Liver (tissue), 9 donors: ENCODE data around the gene PRAMEF1. TPM values are rescaled to one million over a fixed set of nuclear protein-coding genes. Genes with fewer than 3 reads are reported as not detected.

Experiments used
- DNase-seq: peaks from one replicate; pipeline ENCODE4 v3.0.0-alpha.2; 2017; ENCODE audit warnings: low spot score
- H3K27ac ChIP-seq, 2 donors: one replicate each; pipeline ENCODE4 v1.7.0; 2013; ENCODE audit warnings: inconsistent platforms in 2 of 2, low read length in 2 of 2, control low read depth in 1 of 2, low read depth in 1 of 2, mild to moderate bottlenecking in 1 of 2
- H3K27me3 ChIP-seq, 4 donors: one replicate each; pipeline versions ENCODE4 v1.6.1 to v1.7.0; 2013; ENCODE audit warnings: low read length in 3 of 4, inconsistent platforms in 1 of 4, mild to moderate bottlenecking in 1 of 4, moderate library complexity in 1 of 4; ENCODE audit not compliant: control insufficient read depth in 4 of 4, insufficient read depth in 4 of 4
- H3K36me3 ChIP-seq, 4 donors: one replicate each; pipeline versions ENCODE4 v1.6.1 to v1.7.0; 2013; ENCODE audit warnings: low read length in 3 of 4, mild to moderate bottlenecking in 3 of 4, low read depth in 1 of 4, moderate library complexity in 1 of 4; ENCODE audit not compliant: control insufficient read depth in 4 of 4, insufficient read depth in 3 of 4
- H3K4me1 ChIP-seq, 4 donors: one replicate each; pipeline versions ENCODE4 v1.6.1 to v1.7.0; 2013; ENCODE audit warnings: low read length in 3 of 4, mild to moderate bottlenecking in 3 of 4, moderate library complexity in 1 of 4; ENCODE audit not compliant: control insufficient read depth in 4 of 4, insufficient read depth in 4 of 4
- H3K4me3 ChIP-seq, 3 donors: one replicate each; pipeline versions ENCODE4 v1.6.1 to v1.7.0; 2013; ENCODE audit warnings: low read length in 3 of 3, control low read depth in 1 of 3, low read depth in 1 of 3, mild to moderate bottlenecking in 1 of 3
- H3K9ac ChIP-seq, 2 donors: one replicate each; pipeline ENCODE4 v1.7.0; 2013; ENCODE audit warnings: low read length in 2 of 2, mild to moderate bottlenecking in 2 of 2, moderate library complexity in 2 of 2, control low read depth in 1 of 2, low read depth in 1 of 2
- H3K9me3 ChIP-seq, 4 donors: one replicate each; pipeline versions ENCODE4 v1.6.1 to v1.7.0; 2013; ENCODE audit warnings: low read length in 3 of 4; ENCODE audit not compliant: control insufficient read depth in 4 of 4
- EGR1 ChIP-seq, 2 donors: IDR thresholded peaks; 2 replicates each; pipeline ENCODE4 v1.6.1; 2016 to 2018; ENCODE audit warnings: antibody characterized with exemption in 2 of 2, low read depth in 2 of 2
- FOXA1 ChIP-seq: IDR thresholded peaks from 2 replicates; pipeline ENCODE4 v1.6.1; 2016; ENCODE audit warnings: antibody characterized with exemption
- FOXA2 ChIP-seq: IDR thresholded peaks from 2 replicates; pipeline ENCODE4 v1.6.1; 2016; ENCODE audit warnings: antibody characterized with exemption
- GABPA ChIP-seq, 2 donors: IDR thresholded peaks in 1 of 2; conservative IDR thresholded peaks in 1 of 2; 2 replicates each; pipeline ENCODE4 v1.6.1; 2016; ENCODE audit warnings: antibody characterized with exemption in 2 of 2, mild to moderate bottlenecking in 1 of 2, moderate library complexity in 1 of 2
- HNF4A ChIP-seq, 2 donors: conservative IDR thresholded peaks; 2 replicates each; pipeline ENCODE4 v1.6.1; 2016; ENCODE audit warnings: antibody characterized with exemption in 2 of 2, mild to moderate bottlenecking in 2 of 2
- HNF4G ChIP-seq: IDR thresholded peaks from 2 replicates; pipeline ENCODE4 v1.6.1; 2016; ENCODE audit warnings: antibody characterized with exemption
- JUND ChIP-seq, 2 donors: IDR thresholded peaks; 2 replicates each; pipeline ENCODE4 v1.6.1; 2016; ENCODE audit warnings: antibody characterized with exemption in 2 of 2
- RXRA ChIP-seq, 2 donors: IDR thresholded peaks; 2 replicates each; pipeline ENCODE4 v1.6.1; 2017 to 2018; ENCODE audit warnings: antibody characterized with exemption in 2 of 2, mild to moderate bottlenecking in 1 of 2
- TAF1 ChIP-seq: conservative IDR thresholded peaks from 2 replicates; pipeline ENCODE4 v1.6.1; 2016; ENCODE audit warnings: antibody characterized with exemption, mild to moderate bottlenecking
- YY1 ChIP-seq: IDR thresholded peaks from 2 replicates; pipeline ENCODE4 v1.6.1; 2016; ENCODE audit warnings: antibody characterized with exemption, mild to moderate bottlenecking
- WGBS: extraction: QIAGEN DNeasy Blood & Tissue Kit; methylation state at CpG from one replicate; pipeline ENCODE4 v1.1.7; 2013; 5-methylcytosine and 5-hydroxymethylcytosine counted together
- polyA plus RNA-seq, 2 donors: library from polyadenylated mRNA; stranded (reverse) in 1 of 2; unstranded in 1 of 2; fragments of 200-250 nt in 1 of 2; fragments of >200 nt in 1 of 2; fragmentation: Nextera tagmentation in 1 of 2; extraction: Ambion mirVana in 1 of 2; gene quantifications; one replicate each; pipeline versions ENCODE4 v1.2.1 to v1.2.3, GENCODE V29; 2013 to 2015
- total RNA-seq, 2 donors: library from RNA; depleted of rRNA; stranded (reverse); fragments of >200 nt; gene quantifications; one replicate each; pipeline ENCODE4 v1.2.3, GENCODE V29; 2014
- TF ChIP-seq, protein P1 (sequence below): IDR thresholded peaks from 2 replicates; pipeline ENCODE4 v1.6.1; 2016; ENCODE audit warnings: antibody characterized with exemption, mild to moderate bottlenecking
- TF ChIP-seq, protein P2 (sequence below): IDR thresholded peaks from 2 replicates; pipeline ENCODE4 v1.6.1; 2016; ENCODE audit warnings: antibody characterized with exemption
- TF ChIP-seq, protein P3 (sequence below): IDR thresholded peaks from 2 replicates; pipeline ENCODE4 v1.6.1; 2016; ENCODE audit warnings: antibody characterized with exemption
- donor health status: healthy.
- donor health status: healthy.
- donor health status: healthy.
- donor health status: healthy.
- donor health status: healthy.

The PRAMEF1 gene
- total and polyA plus RNA-seq, 4 donors: not detected

DNA sequence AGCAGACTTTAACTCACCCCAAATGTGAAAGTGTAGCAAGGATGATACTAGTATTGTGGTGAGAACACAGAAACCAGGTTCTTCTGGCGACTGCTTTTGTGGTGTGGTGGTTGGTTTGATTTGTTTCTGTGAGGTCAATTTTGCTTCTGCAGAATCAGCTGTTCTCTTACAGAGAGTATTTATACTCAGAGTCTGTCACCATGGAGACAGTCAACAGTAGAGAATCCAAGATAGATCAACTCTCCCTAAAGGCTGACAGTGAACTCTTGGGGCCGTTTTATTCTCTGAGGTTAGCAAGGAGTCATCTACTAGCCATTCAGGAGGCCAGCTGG lies 45.2 kb upstream of the PRAMEF1 start, which contains the start of gene CFAP107 (continued):
- TF ChIP-seq GABPA (IDR thresholded peaks at IDR 0.05 in 1 of 2, conservative IDR thresholded peaks at IDR 0.05 in 1 of 2) (no peak), TAF1 (no peak), FOXA2 (no peak), HNF4A (conservative IDR thresholded peaks at IDR 0.05) (no peak)
- TF ChIP-seq, protein P1, sequence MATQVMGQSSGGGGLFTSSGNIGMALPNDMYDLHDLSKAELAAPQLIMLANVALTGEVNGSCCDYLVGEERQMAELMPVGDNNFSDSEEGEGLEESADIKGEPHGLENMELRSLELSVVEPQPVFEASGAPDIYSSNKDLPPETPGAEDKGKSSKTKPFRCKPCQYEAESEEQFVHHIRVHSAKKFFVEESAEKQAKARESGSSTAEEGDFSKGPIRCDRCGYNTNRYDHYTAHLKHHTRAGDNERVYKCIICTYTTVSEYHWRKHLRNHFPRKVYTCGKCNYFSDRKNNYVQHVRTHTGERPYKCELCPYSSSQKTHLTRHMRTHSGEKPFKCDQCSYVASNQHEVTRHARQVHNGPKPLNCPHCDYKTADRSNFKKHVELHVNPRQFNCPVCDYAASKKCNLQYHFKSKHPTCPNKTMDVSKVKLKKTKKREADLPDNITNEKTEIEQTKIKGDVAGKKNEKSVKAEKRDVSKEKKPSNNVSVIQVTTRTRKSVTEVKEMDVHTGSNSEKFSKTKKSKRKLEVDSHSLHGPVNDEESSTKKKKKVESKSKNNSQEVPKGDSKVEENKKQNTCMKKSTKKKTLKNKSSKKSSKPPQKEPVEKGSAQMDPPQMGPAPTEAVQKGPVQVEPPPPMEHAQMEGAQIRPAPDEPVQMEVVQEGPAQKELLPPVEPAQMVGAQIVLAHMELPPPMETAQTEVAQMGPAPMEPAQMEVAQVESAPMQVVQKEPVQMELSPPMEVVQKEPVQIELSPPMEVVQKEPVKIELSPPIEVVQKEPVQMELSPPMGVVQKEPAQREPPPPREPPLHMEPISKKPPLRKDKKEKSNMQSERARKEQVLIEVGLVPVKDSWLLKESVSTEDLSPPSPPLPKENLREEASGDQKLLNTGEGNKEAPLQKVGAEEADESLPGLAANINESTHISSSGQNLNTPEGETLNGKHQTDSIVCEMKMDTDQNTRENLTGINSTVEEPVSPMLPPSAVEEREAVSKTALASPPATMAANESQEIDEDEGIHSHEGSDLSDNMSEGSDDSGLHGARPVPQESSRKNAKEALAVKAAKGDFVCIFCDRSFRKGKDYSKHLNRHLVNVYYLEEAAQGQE: no peak

DNA sequence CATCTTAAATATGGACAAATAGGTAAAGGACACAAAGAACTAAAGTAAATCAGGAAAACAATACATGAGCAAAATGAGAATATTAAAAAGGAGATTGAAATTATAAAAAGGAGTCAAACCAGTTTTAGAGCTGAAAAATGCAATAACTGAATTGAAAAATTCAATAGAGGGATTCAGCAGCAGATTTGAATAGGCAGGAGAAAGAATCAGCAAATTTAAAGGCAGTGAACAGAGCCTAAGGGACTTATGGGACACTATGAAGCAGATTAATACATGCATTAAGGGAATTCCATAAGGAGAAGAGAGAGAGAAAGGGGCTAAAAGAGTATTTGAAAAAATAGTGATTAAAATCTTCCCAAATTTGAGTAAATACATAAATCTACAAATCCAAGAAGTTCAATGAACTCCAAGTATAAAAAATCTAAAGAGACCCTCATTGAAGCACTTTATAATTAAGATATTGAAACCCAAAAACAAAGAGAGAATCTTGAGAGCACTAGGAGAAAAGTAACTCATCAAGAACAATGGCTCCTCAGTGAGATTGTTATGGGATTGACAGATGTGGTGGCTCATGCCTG lies 42.3 kb upstream of the PRAMEF1 start:
- no peaks in the 10 kb centered on the region for H3K27me3 ChIP-seq

DNA sequence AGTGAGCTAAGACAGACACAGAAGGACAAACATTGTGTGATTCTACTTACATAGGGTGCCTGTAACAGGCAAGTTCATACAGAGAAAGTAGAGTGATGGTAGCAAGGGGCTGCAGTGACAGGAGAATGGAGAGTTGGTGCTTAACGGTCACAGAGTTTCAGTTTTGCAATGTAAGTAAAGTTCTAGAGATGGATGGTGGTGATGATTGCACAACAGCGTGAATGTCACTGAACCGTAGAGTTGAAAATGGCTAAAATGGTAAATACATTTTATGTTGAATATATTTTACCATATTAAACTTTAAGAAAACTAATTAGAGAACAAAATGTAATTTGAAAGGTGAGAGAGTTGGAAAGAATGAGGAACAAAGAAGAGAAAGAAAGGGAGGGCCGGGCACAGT lies 36.5 kb upstream of the PRAMEF1 start:
- Histone ChIP-seq H3K27ac (no peak overlapping the region), H3K9me3 (peaks cover 0 to 5% (median 0%) of the 10 kb centered on the region in 4 donors), H3K9ac (no peak overlapping the region), H3K27me3 (peaks cover 0 to 6% (median 2%) of the 10 kb centered on the region in 4 donors), H3K4me1 (no peaks in the 10 kb centered on the region), H3K36me3 (no peaks in the 10 kb centered on the region), H3K4me3 (no peak overlapping the region)
- TF ChIP-seq EGR1 (IDR thresholded peaks at IDR 0.05; ENCODE audit: low read depth in 2 of 2): no peak
- TF ChIP-seq, protein P2, sequence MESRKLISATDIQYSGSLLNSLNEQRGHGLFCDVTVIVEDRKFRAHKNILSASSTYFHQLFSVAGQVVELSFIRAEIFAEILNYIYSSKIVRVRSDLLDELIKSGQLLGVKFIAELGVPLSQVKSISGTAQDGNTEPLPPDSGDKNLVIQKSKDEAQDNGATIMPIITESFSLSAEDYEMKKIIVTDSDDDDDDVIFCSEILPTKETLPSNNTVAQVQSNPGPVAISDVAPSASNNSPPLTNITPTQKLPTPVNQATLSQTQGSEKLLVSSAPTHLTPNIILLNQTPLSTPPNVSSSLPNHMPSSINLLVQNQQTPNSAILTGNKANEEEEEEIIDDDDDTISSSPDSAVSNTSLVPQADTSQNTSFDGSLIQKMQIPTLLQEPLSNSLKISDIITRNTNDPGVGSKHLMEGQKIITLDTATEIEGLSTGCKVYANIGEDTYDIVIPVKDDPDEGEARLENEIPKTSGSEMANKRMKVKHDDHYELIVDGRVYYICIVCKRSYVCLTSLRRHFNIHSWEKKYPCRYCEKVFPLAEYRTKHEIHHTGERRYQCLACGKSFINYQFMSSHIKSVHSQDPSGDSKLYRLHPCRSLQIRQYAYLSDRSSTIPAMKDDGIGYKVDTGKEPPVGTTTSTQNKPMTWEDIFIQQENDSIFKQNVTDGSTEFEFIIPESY: no peak
- TF ChIP-seq RXRA (IDR thresholded peaks at IDR 0.05): no peak
- TF ChIP-seq HNF4G: no peak
- TF ChIP-seq GABPA (IDR thresholded peaks at IDR 0.05 in 1 of 2, conservative IDR thresholded peaks at IDR 0.05 in 1 of 2): no peak
- 79% methylated on average over 4 of the region's 4 CpGs for WGBS
- DNase-seq: no peak

More for the DNA sequence above, 42.3 kb upstream of the PRAMEF1 start:
- no peak overlapping the region for H3K27ac ChIP-seq
- H3K36me3 ChIP-seq: no peaks in the 10 kb centered on the region
- H3K9ac ChIP-seq: no peak overlapping the region
- peaks cover 0 to 13% (median 1%) of the 10 kb centered on the region in 4 donors for H3K9me3 ChIP-seq
- no peak for DNase-seq
- no peak overlapping the region for H3K4me3 ChIP-seq
- TF ChIP-seq JUND (IDR thresholded peaks at IDR 0.05): no peak
- TF ChIP-seq RXRA (IDR thresholded peaks at IDR 0.05): no peak
- no peak for TF ChIP-seq GABPA (IDR thresholded peaks at IDR 0.05 in 1 of 2, conservative IDR thresholded peaks at IDR 0.05 in 1 of 2)
- TF ChIP-seq EGR1 (IDR thresholded peaks at IDR 0.05; ENCODE audit: low read depth in 2 of 2): no peak
- no peak for TF ChIP-seq FOXA1
- TF ChIP-seq, protein P3, sequence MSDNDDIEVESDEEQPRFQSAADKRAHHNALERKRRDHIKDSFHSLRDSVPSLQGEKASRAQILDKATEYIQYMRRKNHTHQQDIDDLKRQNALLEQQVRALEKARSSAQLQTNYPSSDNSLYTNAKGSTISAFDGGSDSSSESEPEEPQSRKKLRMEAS: no peak
- TF ChIP-seq YY1: no peak
- H3K4me1 ChIP-seq: no peaks in the 10 kb centered on the region
